NCI-H2107 treated with DMSO at 0.1 percent for 48 hours (cell line): ENCODE results near the gene SPTBN2.
"Not testable (repeated sequence)": the region's sequence is repeated elsewhere in the genome, so short reads cannot be mapped to it uniquely, and the experiment has no call there.

ENCODE experiments used
- DNase-seq: peaks from one replicate; lab custom pipeline; 2025; ENCODE audit not compliant: unreplicated experiment; lab: John Stamatoyannopoulos, UW

Gene SPTBN2

GRCh38 chr11:66725114-66725513, 3.9 kb downstream of the SPTBN2 start:
- DNase-seq = no peak

- DNase-seq = not testable (repeated sequence)
Observed at GRCh38 chr11:66724167-66724566, 4.8 kb downstream of the SPTBN2 start.

- DNase-seq = no peak
Observed at GRCh38 chr11:66723693-66724092, 5.3 kb downstream of the SPTBN2 start.

GRCh38 chr11:66722745-66723651, 6.0 kb downstream of the SPTBN2 start:
- DNase-seq = no peak

GRCh38 chr11:66721939-66722338, 7.1 kb downstream of the SPTBN2 start:
- DNase-seq = no peak

GRCh38 chr11:66720899-66721470, 8.0 kb downstream of the SPTBN2 start:
- DNase-seq = peak; percentile 45

GRCh38 chr11:66720223-66720898, 8.7 kb downstream of the SPTBN2 start:
- peak; percentile 90 for DNase-seq

GRCh38 chr11:66719111-66719872, 9.7 kb downstream of the SPTBN2 start:
- DNase-seq = no peak

- DNase-seq = no peak
Observed at GRCh38 chr11:66718320-66718971, 10.6 kb downstream of the SPTBN2 start.

GRCh38 chr11:66717925-66718319, 11.1 kb downstream of the SPTBN2 start:
- DNase-seq = no peak

- no peak for DNase-seq
Observed at GRCh38 chr11:66716996-66717395, 12.0 kb downstream of the SPTBN2 start.

GRCh38 chr11:66715346-66716085, 13.5 kb downstream of the SPTBN2 start:
- no peak for DNase-seq

GRCh38 chr11:66713746-66714480, 15.1 kb downstream of the SPTBN2 start:
- DNase-seq = no peak

- no peak for DNase-seq
Observed at GRCh38 chr11:66710384-66710930, 18.6 kb downstream of the SPTBN2 start.

- DNase-seq = no peak
Observed at GRCh38 chr11:66708701-66709100, 20.3 kb downstream of the SPTBN2 start.

- DNase-seq = no peak
Observed at GRCh38 chr11:66708094-66708493, 20.9 kb downstream of the SPTBN2 start.

- DNase-seq = no peak
Observed at GRCh38 chr11:66707486-66707885, 21.5 kb downstream of the SPTBN2 start.

- DNase-seq = no peak
Observed at GRCh38 chr11:66706989-66707388, 22.0 kb downstream of the SPTBN2 start.
